ELR (cell line): ENCODE data around the gene REPIN1.

Experiments used
- DNase-seq: peaks from one replicate; pipeline ENCODE4 v3.0.0-alpha.2; 2015; ENCODE audit warnings: low read depth

REPIN1 gene

GRCh38 chr7:150368096-150368883 lies at the start of gene REPIN1:
TSS of gene REPIN1 (plus strand) at chr7:150368822. CDS start at chr7:150369712, 890 bp downstream.
- DNase-seq: peak; percentile 81

DNA sequence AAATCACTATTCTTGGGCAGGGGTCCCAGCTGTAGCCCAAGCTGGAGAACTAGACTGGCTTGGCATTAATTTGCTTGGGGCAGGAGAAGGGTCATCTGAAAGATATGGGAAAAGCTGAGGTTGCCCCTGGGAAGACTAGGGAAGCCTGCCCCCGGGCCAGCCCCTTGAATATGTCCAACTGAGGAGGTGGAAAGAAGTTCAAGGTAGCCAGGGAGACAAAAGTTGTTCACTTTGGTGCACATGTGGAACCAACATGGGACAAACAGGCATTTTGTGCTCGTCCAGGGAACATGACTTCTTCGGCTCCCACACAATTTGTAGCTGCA lies 46.9 kb upstream of the REPIN1 start:
- DNase-seq: no peak

DNA sequence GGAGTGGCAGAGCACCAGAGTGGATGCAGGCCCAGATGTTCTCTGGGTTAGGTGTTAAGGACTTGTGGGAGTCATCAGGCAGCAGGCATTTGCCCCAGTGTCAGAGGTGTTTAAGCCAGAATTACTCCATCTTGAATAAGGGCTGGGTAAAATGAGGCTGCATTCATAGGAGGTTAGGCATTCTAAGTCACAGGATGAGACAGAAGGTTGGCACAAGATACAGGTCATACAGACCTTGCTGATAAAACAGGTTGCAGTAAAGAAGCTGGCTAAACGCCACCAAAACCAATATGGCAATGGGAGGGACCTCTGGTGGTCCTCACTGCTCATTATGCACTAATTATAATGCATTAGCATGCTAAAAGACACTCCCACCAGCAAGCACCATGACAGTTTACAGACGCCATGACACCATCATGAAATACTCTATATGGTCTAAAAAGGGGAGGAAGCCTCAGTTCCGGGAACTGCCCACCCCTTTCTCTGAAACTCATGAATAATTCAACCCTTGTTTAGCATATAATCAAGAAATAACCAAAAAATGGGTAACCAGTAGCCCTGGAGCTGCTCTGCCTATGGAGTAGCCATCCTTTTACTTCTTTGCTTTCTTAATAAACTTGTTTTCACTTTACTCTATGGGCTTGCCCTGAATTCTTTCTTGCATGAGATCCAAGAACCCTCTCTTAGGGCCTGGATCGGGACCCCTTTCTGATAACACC lies 46.3 kb upstream of the REPIN1 start:
- no peak for DNase-seq

DNA sequence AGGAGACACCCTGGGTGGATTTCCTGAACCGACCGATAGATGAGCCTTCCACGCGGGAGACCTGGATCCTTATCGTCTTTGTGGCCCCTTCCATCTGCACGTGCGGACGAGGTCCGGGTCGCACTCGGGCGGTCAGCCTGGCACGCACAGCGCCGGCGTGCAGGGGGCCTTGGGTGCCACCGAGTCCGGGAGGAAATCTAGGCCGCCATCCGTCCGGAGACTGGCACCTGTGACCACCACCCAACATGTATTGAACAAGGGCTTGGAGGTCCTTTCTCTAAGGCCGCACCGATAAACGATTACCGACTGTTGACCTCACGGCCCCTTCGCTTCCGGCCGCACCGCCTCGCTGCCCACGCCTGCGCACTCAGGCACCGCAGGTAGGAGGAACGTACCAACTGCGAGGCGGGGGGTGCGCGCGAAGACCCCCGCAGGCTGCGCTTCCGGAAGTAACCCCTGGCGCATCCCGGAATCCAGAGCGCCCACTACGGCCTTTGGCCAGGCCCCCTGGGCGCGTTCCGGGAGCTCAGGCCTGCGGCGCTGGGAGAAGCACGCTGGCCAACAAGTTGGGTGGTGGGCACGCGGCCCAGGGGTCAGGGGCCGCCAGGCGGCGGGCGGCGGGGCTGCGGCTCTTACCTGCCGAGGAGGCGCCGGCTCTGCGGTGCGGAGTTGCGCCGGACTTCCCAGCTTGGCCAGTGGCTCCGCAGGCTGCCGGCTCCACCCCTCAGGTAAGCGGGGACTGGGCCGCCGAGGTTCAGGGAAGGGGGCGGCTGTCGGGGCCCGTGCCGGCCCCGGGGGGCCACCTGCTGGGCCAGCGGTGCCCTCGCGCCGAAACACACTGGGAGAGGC lies 45.6 kb upstream of the REPIN1 start, which contains the start of the genes ACTR3C and LRRC61:
Gene ACTR3C, minus strand, starts transcription at position 713 of the 849 bp plus-strand sequence. CDS start 28,249 bp downstream, outside the sequence.
Gene LRRC61, plus strand, starts transcription at position 523 of the 849 bp plus-strand sequence. CDS start 13,507 bp downstream, outside the sequence.
- no peak for DNase-seq

DNA sequence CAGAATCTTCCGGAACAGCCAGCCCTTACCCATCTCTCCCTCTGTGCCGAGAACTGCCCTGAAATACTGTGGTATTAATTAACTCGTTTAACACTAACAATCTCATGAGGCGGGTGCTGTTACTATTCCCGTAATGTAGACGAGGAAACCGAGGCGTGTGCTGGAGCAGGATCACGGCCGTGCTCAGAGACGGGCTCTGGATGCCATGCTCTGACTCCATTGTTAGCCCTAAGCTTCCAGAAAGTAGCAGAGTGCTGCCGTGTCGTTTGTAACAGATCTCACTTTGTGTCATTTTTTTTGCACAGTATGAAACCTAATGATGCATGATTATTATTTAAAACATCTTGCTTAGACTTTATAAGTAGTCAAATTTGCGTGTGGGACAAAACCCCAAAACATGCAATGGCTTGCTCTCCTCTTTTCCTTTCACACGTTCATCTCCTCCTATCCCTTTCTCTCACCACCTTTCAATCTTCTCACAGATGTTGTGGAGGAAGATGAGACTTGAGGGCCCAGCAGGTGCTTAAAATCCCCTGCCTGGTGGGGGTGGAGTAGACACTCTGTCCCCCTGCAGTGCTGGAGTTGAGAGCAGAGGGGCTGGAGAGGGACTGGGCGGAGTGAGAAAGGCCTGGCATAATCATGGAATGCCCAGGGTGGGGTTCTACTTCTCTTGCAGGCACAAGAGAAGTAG lies 44.8 kb upstream of the REPIN1 start:
- DNase-seq: no peak

DNA sequence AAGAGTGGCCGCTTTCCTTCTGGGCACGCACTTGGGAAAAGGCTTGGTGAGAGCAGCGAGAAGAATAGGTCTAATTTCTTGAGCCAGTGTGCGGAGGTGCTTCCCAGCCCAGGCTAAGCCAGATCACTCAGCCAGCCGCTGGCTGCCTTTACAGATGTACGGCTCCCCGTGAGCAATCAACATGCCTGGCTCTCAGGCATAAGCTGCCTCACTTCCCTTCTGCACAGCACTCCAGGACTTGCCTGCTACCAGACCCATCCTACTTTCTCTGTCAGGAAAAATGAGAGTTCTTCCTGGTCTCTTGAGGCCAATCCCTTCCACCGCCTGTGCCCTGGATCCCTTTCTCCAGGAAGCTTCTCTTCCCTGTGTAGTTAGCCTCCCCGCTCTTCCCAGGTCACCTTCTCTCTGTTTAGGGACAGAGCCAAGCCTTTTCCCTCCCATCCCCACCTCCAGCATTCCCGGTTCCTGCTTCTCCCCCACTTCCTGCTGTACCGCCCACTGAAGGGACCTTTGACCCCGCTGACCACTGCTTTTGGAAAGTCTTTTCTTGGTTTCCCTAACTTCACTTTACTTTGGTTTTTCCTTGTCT lies 44.2 kb upstream of the REPIN1 start:
- DNase-seq: no peak

GRCh38 chr7:150325110-150325611 lies 43.5 kb upstream of the REPIN1 start:
- DNase-seq: no peak

- no peak for DNase-seq
Observed at GRCh38 chr7:150325901-150326300, 42.7 kb upstream of the REPIN1 start.

DNA sequence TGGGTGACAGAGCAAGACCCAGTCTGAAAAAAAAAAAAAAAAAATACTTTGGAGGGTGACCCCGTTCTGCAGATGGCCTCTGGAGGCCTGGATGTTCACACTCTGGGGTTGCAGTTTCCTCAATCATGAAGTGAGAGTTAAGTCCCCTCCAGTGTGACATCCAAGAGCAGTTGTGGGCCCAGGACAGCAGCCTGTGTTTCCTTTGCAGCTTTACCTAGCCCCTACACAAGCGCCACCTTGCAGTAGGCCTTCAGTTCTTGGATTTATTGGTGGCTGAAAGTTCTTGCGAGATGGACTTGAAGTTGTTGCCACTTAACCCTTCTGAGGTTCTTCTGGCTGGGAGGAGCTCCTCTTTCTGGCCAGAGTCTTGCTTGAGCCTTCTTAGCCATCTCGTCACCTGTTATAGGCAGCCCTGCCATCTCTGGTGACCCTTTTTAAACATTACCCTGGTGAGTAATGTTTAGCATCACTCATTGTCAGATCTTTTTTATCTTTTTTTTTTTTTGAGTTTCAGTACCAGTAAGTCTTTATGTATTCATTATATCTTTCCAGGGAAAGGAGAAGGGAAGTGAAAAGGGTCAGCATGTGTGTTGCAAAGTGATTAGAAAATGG lies 41.9 kb upstream of the REPIN1 start:
- no peak for DNase-seq

GRCh38 chr7:150327308-150327707 lies 41.3 kb upstream of the REPIN1 start:
- no peak for DNase-seq

GRCh38 chr7:150329331-150330120 lies 39.1 kb upstream of the REPIN1 start:
- no peak for DNase-seq

DNA sequence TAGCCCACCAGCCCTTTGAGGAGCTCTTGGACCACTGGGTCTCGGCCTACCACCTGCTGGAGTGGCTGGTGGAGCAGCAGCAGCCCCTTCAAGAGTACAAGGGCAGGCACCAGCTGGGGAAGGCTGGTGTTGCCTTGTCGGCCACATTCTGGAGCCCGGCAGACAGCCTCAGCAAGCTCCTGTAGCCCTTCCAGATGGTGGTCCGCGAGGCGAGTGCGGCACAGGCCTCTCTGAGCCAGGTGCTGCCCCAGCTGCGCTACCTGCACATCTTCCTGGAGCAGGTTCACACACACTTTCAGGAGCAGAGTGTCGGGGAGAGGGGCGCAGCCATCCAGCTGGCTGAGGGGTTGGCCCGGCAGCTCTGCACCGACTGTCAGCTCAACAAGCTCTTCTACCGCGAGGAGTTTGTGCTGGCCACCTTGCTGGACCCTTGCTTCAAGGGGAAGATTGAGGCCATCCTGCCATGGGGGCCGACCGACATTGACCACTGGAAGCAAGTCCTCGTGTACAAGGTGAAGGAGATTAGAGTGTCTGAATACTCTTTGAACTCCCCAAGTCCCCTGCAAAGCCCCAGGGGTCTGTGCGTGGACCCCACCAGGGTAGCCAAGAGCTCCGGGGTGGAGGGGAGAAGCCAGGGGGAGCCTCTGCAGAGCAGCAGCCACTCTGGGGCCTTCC lies 38.3 kb upstream of the REPIN1 start:
- no peak for DNase-seq

- DNase-seq: no peak
Observed at GRCh38 chr7:150332852-150333635, 35.6 kb upstream of the REPIN1 start.

- DNase-seq: no peak
Observed at GRCh38 chr7:150333659-150334058, 35.0 kb upstream of the REPIN1 start.

- DNase-seq: no peak
Observed at GRCh38 chr7:150334108-150334507, 34.5 kb upstream of the REPIN1 start.

- DNase-seq: no peak
Observed at GRCh38 chr7:150335108-150335773, 33.4 kb upstream of the REPIN1 start.

DNA sequence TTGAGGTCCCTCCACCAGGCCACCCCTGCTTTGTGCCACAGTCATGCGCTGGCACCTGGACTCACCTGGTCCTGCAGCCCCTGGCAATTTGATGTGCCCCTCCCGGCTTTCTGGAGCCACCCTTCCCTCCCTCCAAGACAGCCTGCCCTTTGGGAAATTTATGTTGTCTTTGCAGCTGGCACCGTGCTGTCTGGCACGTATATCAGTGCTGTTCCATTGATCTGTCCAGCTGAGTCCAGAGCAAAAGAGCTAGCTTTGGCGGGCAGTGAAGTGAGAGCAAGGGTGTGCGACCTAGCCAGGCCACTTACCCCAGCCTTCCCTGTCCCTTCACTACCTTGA lies 32.9 kb upstream of the REPIN1 start:
- DNase-seq: no peak

DNA sequence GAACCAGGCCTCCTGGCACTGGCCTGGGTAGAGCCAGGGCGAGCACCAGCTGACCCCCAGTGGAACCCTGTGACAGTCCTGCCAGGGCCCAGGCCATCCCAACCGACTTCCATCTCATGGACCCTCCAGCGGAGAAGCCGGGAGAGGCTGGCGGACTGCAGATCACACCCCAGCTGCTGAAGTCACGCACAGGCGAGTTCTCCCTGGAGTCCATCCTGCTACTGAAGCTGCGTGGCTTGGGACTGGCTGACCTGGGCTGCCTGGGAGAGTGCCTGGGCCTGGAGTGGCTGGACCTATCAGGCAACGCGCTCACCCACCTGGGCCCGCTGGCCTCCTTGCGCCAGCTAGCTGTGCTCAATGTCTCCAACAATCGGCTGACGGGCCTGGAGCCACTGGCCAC lies 31.9 kb upstream of the REPIN1 start:
- no peak for DNase-seq
